ENCODE data around the gene UPF1. TPM values are rescaled to one million over a fixed set of nuclear protein-coding genes. Genes with fewer than 3 reads are reported as not detected.

UPF1 gene
- total and polyA plus RNA-seq, 2 of the 13 experiments (the other 11 are each of a cell fraction or from before 2014, with no cell fraction given), result 16.9 to 41.8 TPM

DNA sequence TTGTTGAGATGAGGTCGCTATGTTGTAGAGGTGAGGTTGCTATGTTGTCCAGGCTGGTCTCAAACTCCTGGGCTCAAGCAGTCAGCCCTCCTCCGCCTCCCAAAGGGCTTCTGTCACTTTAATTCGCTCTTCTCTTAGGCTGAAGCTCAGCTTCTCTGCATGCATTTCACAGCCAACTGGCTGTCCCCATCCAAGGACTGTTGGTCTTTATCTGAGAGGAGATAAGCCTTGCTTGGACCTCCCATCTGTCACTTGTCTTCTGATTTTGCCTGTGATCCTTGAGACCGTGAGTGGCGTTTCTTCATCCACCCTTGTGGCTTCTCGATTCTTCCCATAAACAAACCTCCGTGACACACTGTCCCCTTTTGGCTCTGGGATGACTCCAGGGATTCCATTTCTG is 39.8 kb downstream of the UPF1 start:
- H3K79me2 ChIP-seq (ENCODE audit: insufficient read depth, low read length), result no peaks in the 10 kb centered on the region
- H3K9ac ChIP-seq (ENCODE audit: insufficient read depth, low read depth, low read length), result no peak overlapping the region
- no peak overlapping the region for H3K27ac ChIP-seq (ENCODE audit: extremely low read length, insufficient read depth, low read length)
- peaks cover 6 to 18% of the 10 kb centered on the region in 2 experiments; a peak in 4 of 5 replicates for H3K36me3 ChIP-seq (replicated peaks in 1 of 2; ENCODE audit: control insufficient read depth in 1 of 2, insufficient read depth in 2 of 2, low read length in 2 of 2)
- no peak overlapping the region for H2AFZ ChIP-seq (ENCODE audit: low read length)
- no peak overlapping the region for H3K4me3 ChIP-seq (replicated peaks in 1 of 3; ENCODE audit: insufficient read depth in 1 of 3, low read depth in 2 of 3, low read length in 3 of 3)
- FAIRE-seq, result no peak
- ChIA-PET POLR2A (no interaction called here), CTCF (ENCODE audit: low intra/inter-chr PET ratio, low total read pairs) (no interaction called here)
- no peak for DNase-seq (ENCODE audit: low spot score)
- intact Hi-C loops (cut with micrococcal nuclease; ENCODE audit: unreplicated experiment) (no loop called here), in situ Hi-C loops (cut with HindIII; ENCODE audit: extremely low pct_ligation_motif_present, low pct_unique_long_range_greater_than_20kb) (no loop called here)
- TF ChIP-seq EEA1 (CRISPR knock-in tag; IDR thresholded peaks at IDR 0.05; ENCODE audit: borderline replicate concordance), result no peak
- TF ChIP-seq, protein P1, sequence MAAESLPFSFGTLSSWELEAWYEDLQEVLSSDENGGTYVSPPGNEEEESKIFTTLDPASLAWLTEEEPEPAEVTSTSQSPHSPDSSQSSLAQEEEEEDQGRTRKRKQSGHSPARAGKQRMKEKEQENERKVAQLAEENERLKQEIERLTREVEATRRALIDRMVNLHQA (CRISPR knock-in tag; IDR thresholded peaks at IDR 0.05), result no peak
- no peaks in the 10 kb centered on the region for H4K20me1 ChIP-seq (ENCODE audit: insufficient read depth, low read length)
- H3K4me2 ChIP-seq (ENCODE audit: low read depth, low read length), result no peak overlapping the region
- no peaks in the 10 kb centered on the region for H3K27me3 ChIP-seq (ENCODE audit: control insufficient read depth in 1 of 2, insufficient read depth in 2 of 2, low read length in 2 of 2)
- H3K4me1 ChIP-seq (ENCODE audit: insufficient read depth, low read length), result peaks cover 31% of the 10 kb centered on the region
- no peaks in the 10 kb centered on the region for H3K9me3 ChIP-seq (ENCODE audit: low read length)
- BruUV-seq (replicated peaks), result no TSS peak
- 61% methylated on average over 7 of the region's 7 CpGs for WGBS (ENCODE audit: low lambda C conversion rate)
- no peak for ATAC-seq

DNA sequence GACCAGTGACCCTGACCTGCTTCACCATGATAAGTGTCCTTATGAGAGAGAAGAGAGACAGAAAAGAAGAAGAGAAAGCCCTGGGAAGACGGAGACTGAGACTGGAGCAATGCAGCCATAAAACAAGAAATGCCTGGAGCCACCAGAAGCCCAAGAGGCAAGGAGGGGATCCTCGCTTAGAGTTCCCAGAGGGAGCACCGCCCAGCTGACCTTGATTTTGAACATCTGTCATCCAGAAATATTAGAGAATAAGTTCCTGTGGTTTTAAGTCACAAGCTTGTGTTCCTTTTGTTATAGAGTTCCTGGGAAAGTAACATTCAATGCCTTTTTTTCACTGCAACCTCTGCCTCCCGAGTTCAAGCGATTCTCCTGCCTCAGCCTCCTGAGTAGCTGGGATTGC is 44.0 kb downstream of the UPF1 start:
- H3K36me3 ChIP-seq (replicated peaks in 1 of 2; ENCODE audit: control insufficient read depth in 1 of 2, insufficient read depth in 2 of 2, low read length in 2 of 2), result no peaks in the 10 kb centered on the region; a peak in 1 of 5 replicates
- DNase-seq (ENCODE audit: low spot score) (no peak), FAIRE-seq (no peak), ATAC-seq (no peak)
- H3K9me3 ChIP-seq (ENCODE audit: low read length), result no peaks in the 10 kb centered on the region
- WGBS (ENCODE audit: low lambda C conversion rate), result 92% methylated on average over 5 of the region's 5 CpGs
- ChIA-PET POLR2A (interaction anchor here (0.6 to 1.4 kb wide), 2 partner anchors 44 to 90 kb away, joined by 3 read pairs; partner anchors contain the start of genes COPE and DDX49), CTCF (ENCODE audit: low intra/inter-chr PET ratio, low total read pairs) (no interaction called here)
- BruUV-seq (replicated peaks), result no TSS peak
- peaks cover 29% of the 10 kb centered on the region for H3K4me1 ChIP-seq (ENCODE audit: insufficient read depth, low read length)
- H2AFZ ChIP-seq (ENCODE audit: low read length), result no peak overlapping the region
- intact Hi-C loops (cut with micrococcal nuclease; ENCODE audit: unreplicated experiment), result no loop called here
- no peak overlapping the region for H3K27ac ChIP-seq (ENCODE audit: extremely low read length, insufficient read depth, low read length)
- no peaks in the 10 kb centered on the region for H3K27me3 ChIP-seq (ENCODE audit: control insufficient read depth in 1 of 2, insufficient read depth in 2 of 2, low read length in 2 of 2)
- H3K4me3 ChIP-seq (replicated peaks in 1 of 3; ENCODE audit: insufficient read depth in 1 of 3, low read depth in 2 of 3, low read length in 3 of 3), result no peak overlapping the region
- H3K9ac ChIP-seq (ENCODE audit: insufficient read depth, low read depth, low read length), result no peak overlapping the region
- H3K4me2 ChIP-seq (ENCODE audit: low read depth, low read length), result no peak overlapping the region
- H4K20me1 ChIP-seq (ENCODE audit: insufficient read depth, low read length), result no peaks in the 10 kb centered on the region
- H3K79me2 ChIP-seq (ENCODE audit: insufficient read depth, low read length), result no peaks in the 10 kb centered on the region
- in situ Hi-C loops (cut with HindIII; ENCODE audit: extremely low pct_ligation_motif_present, low pct_unique_long_range_greater_than_20kb), result no loop called here
- TF ChIP-seq SMAD9 (CRISPR knock-in tag; IDR thresholded peaks at IDR 0.05) (no peak), ZNF619 (CRISPR knock-in tag; IDR thresholded peaks at IDR 0.05) (no peak)
- TF ChIP-seq, protein P2, sequence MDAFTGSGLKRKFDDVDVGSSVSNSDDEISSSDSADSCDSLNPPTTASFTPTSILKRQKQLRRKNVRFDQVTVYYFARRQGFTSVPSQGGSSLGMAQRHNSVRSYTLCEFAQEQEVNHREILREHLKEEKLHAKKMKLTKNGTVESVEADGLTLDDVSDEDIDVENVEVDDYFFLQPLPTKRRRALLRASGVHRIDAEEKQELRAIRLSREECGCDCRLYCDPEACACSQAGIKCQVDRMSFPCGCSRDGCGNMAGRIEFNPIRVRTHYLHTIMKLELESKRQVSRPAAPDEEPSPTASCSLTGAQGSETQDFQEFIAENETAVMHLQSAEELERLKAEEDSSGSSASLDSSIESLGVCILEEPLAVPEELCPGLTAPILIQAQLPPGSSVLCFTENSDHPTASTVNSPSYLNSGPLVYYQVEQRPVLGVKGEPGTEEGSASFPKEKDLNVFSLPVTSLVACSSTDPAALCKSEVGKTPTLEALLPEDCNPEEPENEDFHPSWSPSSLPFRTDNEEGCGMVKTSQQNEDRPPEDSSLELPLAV (CRISPR knock-in tag; conservative IDR thresholded peaks at IDR 0.05; ENCODE audit: low read depth), result no peak
- TF ChIP-seq, protein P3, sequence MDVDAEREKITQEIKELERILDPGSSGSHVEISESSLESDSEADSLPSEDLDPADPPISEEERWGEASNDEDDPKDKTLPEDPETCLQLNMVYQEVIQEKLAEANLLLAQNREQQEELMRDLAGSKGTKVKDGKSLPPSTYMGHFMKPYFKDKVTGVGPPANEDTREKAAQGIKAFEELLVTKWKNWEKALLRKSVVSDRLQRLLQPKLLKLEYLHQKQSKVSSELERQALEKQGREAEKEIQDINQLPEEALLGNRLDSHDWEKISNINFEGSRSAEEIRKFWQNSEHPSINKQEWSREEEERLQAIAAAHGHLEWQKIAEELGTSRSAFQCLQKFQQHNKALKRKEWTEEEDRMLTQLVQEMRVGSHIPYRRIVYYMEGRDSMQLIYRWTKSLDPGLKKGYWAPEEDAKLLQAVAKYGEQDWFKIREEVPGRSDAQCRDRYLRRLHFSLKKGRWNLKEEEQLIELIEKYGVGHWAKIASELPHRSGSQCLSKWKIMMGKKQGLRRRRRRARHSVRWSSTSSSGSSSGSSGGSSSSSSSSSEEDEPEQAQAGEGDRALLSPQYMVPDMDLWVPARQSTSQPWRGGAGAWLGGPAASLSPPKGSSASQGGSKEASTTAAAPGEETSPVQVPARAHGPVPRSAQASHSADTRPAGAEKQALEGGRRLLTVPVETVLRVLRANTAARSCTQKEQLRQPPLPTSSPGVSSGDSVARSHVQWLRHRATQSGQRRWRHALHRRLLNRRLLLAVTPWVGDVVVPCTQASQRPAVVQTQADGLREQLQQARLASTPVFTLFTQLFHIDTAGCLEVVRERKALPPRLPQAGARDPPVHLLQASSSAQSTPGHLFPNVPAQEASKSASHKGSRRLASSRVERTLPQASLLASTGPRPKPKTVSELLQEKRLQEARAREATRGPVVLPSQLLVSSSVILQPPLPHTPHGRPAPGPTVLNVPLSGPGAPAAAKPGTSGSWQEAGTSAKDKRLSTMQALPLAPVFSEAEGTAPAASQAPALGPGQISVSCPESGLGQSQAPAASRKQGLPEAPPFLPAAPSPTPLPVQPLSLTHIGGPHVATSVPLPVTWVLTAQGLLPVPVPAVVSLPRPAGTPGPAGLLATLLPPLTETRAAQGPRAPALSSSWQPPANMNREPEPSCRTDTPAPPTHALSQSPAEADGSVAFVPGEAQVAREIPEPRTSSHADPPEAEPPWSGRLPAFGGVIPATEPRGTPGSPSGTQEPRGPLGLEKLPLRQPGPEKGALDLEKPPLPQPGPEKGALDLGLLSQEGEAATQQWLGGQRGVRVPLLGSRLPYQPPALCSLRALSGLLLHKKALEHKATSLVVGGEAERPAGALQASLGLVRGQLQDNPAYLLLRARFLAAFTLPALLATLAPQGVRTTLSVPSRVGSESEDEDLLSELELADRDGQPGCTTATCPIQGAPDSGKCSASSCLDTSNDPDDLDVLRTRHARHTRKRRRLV (CRISPR knock-in tag; IDR thresholded peaks at IDR 0.05), result no peak
- TF ChIP-seq, protein P4, sequence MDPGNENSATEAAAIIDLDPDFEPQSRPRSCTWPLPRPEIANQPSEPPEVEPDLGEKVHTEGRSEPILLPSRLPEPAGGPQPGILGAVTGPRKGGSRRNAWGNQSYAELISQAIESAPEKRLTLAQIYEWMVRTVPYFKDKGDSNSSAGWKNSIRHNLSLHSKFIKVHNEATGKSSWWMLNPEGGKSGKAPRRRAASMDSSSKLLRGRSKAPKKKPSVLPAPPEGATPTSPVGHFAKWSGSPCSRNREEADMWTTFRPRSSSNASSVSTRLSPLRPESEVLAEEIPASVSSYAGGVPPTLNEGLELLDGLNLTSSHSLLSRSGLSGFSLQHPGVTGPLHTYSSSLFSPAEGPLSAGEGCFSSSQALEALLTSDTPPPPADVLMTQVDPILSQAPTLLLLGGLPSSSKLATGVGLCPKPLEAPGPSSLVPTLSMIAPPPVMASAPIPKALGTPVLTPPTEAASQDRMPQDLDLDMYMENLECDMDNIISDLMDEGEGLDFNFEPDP (CRISPR knock-in tag; conservative IDR thresholded peaks at IDR 0.05), result no peak

All from HepG2 (cell line).